Measurements from ENCODE around the gene KCNN2. TPM values are rescaled to one million over a fixed set of nuclear protein-coding genes. Genes with fewer than 3 reads are reported as not detected.

KCNN2 gene
- total RNA-seq, 1 experiment from 2014 or later: 11.9 TPM

GRCh38 chr5:114473541-114473940 is 111.7 kb downstream of the KCNN2 start:
- no peak for TF ChIP-seq CTCF (IDR thresholded peaks at IDR 0.05)
- TF ChIP-seq MYBL2 (CRISPR knock-in tag; IDR thresholded peaks at IDR 0.05): no peak
- TF ChIP-seq IRF2 (CRISPR knock-in tag; IDR thresholded peaks at IDR 0.05; ENCODE audit: borderline replicate concordance, low read depth): no peak
- TF ChIP-seq FOXP1 (CRISPR knock-in tag; IDR thresholded peaks at IDR 0.05; ENCODE audit: borderline replicate concordance): no peak
- no peak for TF ChIP-seq TP53 (CRISPR knock-in tag; IDR thresholded peaks at IDR 0.05)
- no peak for TF ChIP-seq SMAD3 (CRISPR knock-in tag; IDR thresholded peaks at IDR 0.05; ENCODE audit: borderline replicate concordance)
- TF ChIP-seq RELA (CRISPR knock-in tag; IDR thresholded peaks at IDR 0.05; ENCODE audit: borderline replicate concordance): no peak
- no peak for TF ChIP-seq KAT7 (CRISPR knock-in tag; IDR thresholded peaks at IDR 0.05; ENCODE audit: borderline replicate concordance)
- TF ChIP-seq ZNF416 (CRISPR knock-in tag; IDR thresholded peaks at IDR 0.05): no peak
- TF ChIP-seq, protein P1, sequence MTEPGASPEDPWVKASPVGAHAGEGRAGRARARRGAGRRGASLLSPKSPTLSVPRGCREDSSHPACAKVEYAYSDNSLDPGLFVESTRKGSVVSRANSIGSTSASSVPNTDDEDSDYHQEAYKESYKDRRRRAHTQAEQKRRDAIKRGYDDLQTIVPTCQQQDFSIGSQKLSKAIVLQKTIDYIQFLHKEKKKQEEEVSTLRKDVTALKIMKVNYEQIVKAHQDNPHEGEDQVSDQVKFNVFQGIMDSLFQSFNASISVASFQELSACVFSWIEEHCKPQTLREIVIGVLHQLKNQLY (CRISPR knock-in tag; IDR thresholded peaks at IDR 0.05): no peak
- no peak for TF ChIP-seq RORB (CRISPR knock-in tag; IDR thresholded peaks at IDR 0.05)
- TF ChIP-seq AR (CRISPR knock-in tag; IDR thresholded peaks at IDR 0.05): no peak
- TF ChIP-seq GRHL2 (CRISPR knock-in tag; IDR thresholded peaks at IDR 0.05; ENCODE audit: insufficient replicate concordance, severe bottlenecking): no peak
- TF ChIP-seq, protein P2, sequence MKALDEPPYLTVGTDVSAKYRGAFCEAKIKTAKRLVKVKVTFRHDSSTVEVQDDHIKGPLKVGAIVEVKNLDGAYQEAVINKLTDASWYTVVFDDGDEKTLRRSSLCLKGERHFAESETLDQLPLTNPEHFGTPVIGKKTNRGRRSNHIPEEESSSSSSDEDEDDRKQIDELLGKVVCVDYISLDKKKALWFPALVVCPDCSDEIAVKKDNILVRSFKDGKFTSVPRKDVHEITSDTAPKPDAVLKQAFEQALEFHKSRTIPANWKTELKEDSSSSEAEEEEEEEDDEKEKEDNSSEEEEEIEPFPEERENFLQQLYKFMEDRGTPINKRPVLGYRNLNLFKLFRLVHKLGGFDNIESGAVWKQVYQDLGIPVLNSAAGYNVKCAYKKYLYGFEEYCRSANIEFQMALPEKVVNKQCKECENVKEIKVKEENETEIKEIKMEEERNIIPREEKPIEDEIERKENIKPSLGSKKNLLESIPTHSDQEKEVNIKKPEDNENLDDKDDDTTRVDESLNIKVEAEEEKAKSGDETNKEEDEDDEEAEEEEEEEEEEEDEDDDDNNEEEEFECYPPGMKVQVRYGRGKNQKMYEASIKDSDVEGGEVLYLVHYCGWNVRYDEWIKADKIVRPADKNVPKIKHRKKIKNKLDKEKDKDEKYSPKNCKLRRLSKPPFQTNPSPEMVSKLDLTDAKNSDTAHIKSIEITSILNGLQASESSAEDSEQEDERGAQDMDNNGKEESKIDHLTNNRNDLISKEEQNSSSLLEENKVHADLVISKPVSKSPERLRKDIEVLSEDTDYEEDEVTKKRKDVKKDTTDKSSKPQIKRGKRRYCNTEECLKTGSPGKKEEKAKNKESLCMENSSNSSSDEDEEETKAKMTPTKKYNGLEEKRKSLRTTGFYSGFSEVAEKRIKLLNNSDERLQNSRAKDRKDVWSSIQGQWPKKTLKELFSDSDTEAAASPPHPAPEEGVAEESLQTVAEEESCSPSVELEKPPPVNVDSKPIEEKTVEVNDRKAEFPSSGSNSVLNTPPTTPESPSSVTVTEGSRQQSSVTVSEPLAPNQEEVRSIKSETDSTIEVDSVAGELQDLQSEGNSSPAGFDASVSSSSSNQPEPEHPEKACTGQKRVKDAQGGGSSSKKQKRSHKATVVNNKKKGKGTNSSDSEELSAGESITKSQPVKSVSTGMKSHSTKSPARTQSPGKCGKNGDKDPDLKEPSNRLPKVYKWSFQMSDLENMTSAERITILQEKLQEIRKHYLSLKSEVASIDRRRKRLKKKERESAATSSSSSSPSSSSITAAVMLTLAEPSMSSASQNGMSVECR (CRISPR knock-in tag; IDR thresholded peaks at IDR 0.05; ENCODE audit: borderline replicate concordance): no peak
- no peak for TF ChIP-seq AFF4 (CRISPR knock-in tag; IDR thresholded peaks at IDR 0.05; ENCODE audit: borderline replicate concordance)
- no peak for TF ChIP-seq HMGA2 (CRISPR knock-in tag; IDR thresholded peaks at IDR 0.05)
- TF ChIP-seq TCF7 (CRISPR knock-in tag; IDR thresholded peaks at IDR 0.05; ENCODE audit: low read depth): no peak
- no peak for TF ChIP-seq FOXK1 (CRISPR knock-in tag; IDR thresholded peaks at IDR 0.05)
- DNase-seq (ENCODE audit: low spot score) (no peak), ATAC-seq (no peak)
- ChIA-PET CTCF (no interaction called here), POLR2A (no interaction called here)
- Mint-ChIP-seq H3K4me3 (no peak overlapping the region), H3K27me3 (ENCODE audit: low read depth) (no peaks in the 10 kb centered on the region), H3K36me3 (peaks cover 18% of the 10 kb centered on the region), H3K4me1 (peaks cover 22% of the 10 kb centered on the region), H3K27ac (no peak overlapping the region), H3K9me3 (peaks cover 12% of the 10 kb centered on the region)
